ENCODE measurements around the gene DCHS2. TPM values are rescaled to one million over a fixed set of nuclear protein-coding genes. Genes with fewer than 3 reads are reported as not detected.

DCHS2 gene
- total and polyA plus RNA-seq, 2 experiments from 2014 or later = 0.21 to 7.6 TPM

DNA sequence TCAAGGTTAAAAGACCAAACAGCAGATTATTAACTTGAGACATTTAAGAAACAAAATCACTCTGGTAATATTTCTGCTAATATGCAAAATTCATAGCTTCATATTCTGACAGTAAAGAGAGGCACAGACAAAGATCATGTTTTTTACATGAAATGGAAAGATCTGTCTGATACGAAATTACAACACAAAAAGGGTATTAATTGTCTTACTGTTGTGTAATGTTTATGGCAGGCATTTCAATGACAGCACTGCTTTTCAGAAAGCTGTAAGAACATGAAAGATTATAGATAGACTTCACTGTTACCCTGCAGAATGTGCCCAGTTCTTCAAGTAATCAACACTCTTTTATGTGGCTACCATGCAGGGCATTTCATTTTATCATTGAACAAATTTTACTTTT, 15.4 kb downstream of the DCHS2 start:
- Mint-ChIP-seq H3K27me3 (ENCODE audit: insufficient read depth, low read depth, poor library complexity) (peaks cover 3% of the 10 kb centered on the region), H3K27ac (no peak overlapping the region), H3K4me3 (no peak overlapping the region), H3K9me3 (no peaks in the 10 kb centered on the region), H3K4me1 (no peaks in the 10 kb centered on the region), H3K36me3 (ENCODE audit: low read depth) (no peaks in the 10 kb centered on the region)
- H2AFZ ChIP-seq = no peak overlapping the region
- H3K4me1 ChIP-seq (ENCODE audit: insufficient read depth) = no peaks in the 10 kb centered on the region
- H3K9me2 ChIP-seq (ENCODE audit: insufficient read depth) = no peaks in the 10 kb centered on the region
- DNase-seq (ENCODE audit: low spot score) = no peak
- no peaks in the 10 kb centered on the region for H3F3A ChIP-seq (replicated peaks; ENCODE audit: low read depth)
- no peaks in the 10 kb centered on the region for H3K36me3 ChIP-seq (ENCODE audit: insufficient read depth)
- no peaks in the 10 kb centered on the region for H4K20me1 ChIP-seq (replicated peaks; ENCODE audit: insufficient read depth)
- H3K4me2 ChIP-seq = no peak overlapping the region
- H3K79me2 ChIP-seq (replicated peaks; ENCODE audit: insufficient read depth) = no peaks in the 10 kb centered on the region
- no peak overlapping the region for H3K27ac ChIP-seq (ENCODE audit: low read depth)
- H3K4me3 ChIP-seq = no peak overlapping the region
- H3K27me3 ChIP-seq (ENCODE audit: insufficient read depth) = no peaks in the 10 kb centered on the region
- no peak for ATAC-seq
- TF ChIP-seq ZNF114 (CRISPR knock-in tag; IDR thresholded peaks at IDR 0.05) (no peak), ZNF331 (CRISPR knock-in tag; IDR thresholded peaks at IDR 0.05; ENCODE audit: low read depth) (no peak)
- TF ChIP-seq, protein P1, sequence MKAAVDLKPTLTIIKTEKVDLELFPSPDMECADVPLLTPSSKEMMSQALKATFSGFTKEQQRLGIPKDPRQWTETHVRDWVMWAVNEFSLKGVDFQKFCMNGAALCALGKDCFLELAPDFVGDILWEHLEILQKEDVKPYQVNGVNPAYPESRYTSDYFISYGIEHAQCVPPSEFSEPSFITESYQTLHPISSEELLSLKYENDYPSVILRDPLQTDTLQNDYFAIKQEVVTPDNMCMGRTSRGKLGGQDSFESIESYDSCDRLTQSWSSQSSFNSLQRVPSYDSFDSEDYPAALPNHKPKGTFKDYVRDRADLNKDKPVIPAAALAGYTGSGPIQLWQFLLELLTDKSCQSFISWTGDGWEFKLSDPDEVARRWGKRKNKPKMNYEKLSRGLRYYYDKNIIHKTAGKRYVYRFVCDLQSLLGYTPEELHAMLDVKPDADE (IDR thresholded peaks at IDR 0.05) = no peak

- Mint-ChIP-seq H3K4me1 (no peaks in the 10 kb centered on the region), H3K27me3 (ENCODE audit: insufficient read depth, low read depth, poor library complexity) (peaks cover 3% of the 10 kb centered on the region), H3K4me3 (no peak overlapping the region), H3K36me3 (ENCODE audit: low read depth) (no peaks in the 10 kb centered on the region), H3K9me3 (no peaks in the 10 kb centered on the region), H3K27ac (no peak overlapping the region)
- no peak for DNase-seq (ENCODE audit: low spot score)
- Histone ChIP-seq H3K4me2 (no peak overlapping the region), H3K79me2 (replicated peaks; ENCODE audit: insufficient read depth) (no peaks in the 10 kb centered on the region), H3K4me3 (no peak overlapping the region), H3F3A (replicated peaks; ENCODE audit: low read depth) (no peaks in the 10 kb centered on the region), H4K20me1 (replicated peaks; ENCODE audit: insufficient read depth) (no peaks in the 10 kb centered on the region), H3K4me1 (ENCODE audit: insufficient read depth) (no peaks in the 10 kb centered on the region), H3K27ac (ENCODE audit: low read depth) (no peak overlapping the region), H3K27me3 (ENCODE audit: insufficient read depth) (no peaks in the 10 kb centered on the region), H2AFZ (no peak overlapping the region), H3K9me2 (ENCODE audit: insufficient read depth) (no peaks in the 10 kb centered on the region), H3K36me3 (ENCODE audit: insufficient read depth) (no peaks in the 10 kb centered on the region)
- no peak for ATAC-seq
- TF ChIP-seq JUNB (IDR thresholded peaks at IDR 0.05; ENCODE audit: unreplicated experiment) = no peak
- TF ChIP-seq EZH2phosphoT487 (IDR thresholded peaks at IDR 0.05; ENCODE audit: unreplicated experiment) = no peak
- TF ChIP-seq, protein P2, sequence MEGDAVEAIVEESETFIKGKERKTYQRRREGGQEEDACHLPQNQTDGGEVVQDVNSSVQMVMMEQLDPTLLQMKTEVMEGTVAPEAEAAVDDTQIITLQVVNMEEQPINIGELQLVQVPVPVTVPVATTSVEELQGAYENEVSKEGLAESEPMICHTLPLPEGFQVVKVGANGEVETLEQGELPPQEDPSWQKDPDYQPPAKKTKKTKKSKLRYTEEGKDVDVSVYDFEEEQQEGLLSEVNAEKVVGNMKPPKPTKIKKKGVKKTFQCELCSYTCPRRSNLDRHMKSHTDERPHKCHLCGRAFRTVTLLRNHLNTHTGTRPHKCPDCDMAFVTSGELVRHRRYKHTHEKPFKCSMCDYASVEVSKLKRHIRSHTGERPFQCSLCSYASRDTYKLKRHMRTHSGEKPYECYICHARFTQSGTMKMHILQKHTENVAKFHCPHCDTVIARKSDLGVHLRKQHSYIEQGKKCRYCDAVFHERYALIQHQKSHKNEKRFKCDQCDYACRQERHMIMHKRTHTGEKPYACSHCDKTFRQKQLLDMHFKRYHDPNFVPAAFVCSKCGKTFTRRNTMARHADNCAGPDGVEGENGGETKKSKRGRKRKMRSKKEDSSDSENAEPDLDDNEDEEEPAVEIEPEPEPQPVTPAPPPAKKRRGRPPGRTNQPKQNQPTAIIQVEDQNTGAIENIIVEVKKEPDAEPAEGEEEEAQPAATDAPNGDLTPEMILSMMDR (conservative IDR thresholded peaks at IDR 0.05; ENCODE audit: low read depth in 2 of 2) = no peak
- TF ChIP-seq ZNF114 (CRISPR knock-in tag; IDR thresholded peaks at IDR 0.05) = no peak
- no peak for TF ChIP-seq ZNF331 (CRISPR knock-in tag; IDR thresholded peaks at IDR 0.05; ENCODE audit: low read depth)
- TF ChIP-seq EZH2 (IDR thresholded peaks at IDR 0.05; ENCODE audit: low read depth, unreplicated experiment) = no peak
- TF ChIP-seq, protein P3, sequence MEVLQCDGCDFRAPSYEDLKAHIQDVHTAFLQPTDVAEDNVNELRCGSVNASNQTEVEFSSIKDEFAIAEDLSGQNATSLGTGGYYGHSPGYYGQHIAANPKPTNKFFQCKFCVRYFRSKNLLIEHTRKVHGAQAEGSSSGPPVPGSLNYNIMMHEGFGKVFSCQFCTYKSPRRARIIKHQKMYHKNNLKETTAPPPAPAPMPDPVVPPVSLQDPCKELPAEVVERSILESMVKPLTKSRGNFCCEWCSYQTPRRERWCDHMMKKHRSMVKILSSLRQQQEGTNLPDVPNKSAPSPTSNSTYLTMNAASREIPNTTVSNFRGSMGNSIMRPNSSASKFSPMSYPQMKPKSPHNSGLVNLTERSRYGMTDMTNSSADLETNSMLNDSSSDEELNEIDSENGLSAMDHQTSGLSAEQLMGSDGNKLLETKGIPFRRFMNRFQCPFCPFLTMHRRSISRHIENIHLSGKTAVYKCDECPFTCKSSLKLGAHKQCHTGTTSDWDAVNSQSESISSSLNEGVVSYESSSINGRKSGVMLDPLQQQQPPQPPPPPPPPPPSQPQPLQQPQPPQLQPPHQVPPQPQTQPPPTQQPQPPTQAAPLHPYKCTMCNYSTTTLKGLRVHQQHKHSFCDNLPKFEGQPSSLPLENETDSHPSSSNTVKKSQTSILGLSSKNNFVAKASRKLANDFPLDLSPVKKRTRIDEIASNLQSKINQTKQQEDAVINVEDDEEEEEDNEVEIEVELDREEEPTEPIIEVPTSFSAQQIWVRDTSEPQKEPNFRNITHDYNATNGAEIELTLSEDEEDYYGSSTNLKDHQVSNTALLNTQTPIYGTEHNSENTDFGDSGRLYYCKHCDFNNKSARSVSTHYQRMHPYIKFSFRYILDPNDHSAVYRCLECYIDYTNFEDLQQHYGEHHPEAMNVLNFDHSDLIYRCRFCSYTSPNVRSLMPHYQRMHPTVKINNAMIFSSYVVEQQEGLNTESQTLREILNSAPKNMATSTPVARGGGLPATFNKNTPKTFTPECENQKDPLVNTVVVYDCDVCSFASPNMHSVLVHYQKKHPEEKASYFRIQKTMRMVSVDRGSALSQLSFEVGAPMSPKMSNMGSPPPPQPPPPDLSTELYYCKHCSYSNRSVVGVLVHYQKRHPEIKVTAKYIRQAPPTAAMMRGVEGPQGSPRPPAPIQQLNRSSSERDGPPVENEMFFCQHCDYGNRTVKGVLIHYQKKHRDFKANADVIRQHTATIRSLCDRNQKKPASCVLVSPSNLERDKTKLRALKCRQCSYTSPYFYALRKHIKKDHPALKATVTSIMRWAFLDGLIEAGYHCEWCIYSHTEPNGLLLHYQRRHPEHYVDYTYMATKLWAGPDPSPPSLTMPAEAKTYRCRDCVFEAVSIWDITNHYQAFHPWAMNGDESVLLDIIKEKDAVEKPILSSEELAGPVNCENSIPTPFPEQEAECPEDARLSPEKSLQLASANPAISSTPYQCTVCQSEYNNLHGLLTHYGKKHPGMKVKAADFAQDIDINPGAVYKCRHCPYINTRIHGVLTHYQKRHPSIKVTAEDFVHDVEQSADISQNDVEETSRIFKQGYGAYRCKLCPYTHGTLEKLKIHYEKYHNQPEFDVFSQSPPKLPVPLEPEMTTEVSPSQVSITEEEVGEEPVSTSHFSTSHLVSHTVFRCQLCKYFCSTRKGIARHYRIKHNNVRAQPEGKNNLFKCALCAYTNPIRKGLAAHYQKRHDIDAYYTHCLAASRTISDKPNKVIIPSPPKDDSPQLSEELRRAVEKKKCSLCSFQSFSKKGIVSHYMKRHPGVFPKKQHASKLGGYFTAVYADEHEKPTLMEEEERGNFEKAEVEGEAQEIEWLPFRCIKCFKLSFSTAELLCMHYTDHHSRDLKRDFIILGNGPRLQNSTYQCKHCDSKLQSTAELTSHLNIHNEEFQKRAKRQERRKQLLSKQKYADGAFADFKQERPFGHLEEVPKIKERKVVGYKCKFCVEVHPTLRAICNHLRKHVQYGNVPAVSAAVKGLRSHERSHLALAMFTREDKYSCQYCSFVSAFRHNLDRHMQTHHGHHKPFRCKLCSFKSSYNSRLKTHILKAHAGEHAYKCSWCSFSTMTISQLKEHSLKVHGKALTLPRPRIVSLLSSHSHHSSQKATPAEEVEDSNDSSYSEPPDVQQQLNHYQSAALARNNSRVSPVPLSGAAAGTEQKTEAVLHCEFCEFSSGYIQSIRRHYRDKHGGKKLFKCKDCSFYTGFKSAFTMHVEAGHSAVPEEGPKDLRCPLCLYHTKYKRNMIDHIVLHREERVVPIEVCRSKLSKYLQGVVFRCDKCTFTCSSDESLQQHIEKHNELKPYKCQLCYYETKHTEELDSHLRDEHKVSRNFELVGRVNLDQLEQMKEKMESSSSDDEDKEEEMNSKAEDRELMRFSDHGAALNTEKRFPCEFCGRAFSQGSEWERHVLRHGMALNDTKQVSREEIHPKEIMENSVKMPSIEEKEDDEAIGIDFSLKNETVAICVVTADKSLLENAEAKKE (CRISPR knock-in tag; IDR thresholded peaks at IDR 0.05) = no peak
- no peak for TF ChIP-seq CREB1 (CRISPR knock-in tag; IDR thresholded peaks at IDR 0.05; ENCODE audit: low read depth)
- TF ChIP-seq, protein P1 (IDR thresholded peaks at IDR 0.05) = no peak
These were observed 15.8 kb downstream of the DCHS2 start for GRCh38 chr4:154475820-154476219.

All from GM23338 (cell line).